ENCODE data around the gene RPS5. TPM values are rescaled to one million over a fixed set of nuclear protein-coding genes. Genes with fewer than 3 reads are reported as not detected.
"Not testable (repeated sequence)": the region's sequence is repeated elsewhere in the genome, so short reads cannot be mapped to it uniquely, and the experiment has no call there.

RPS5 gene
- total RNA-seq, 1 donor from 2014 or later, result 4,823 TPM

GRCh38 chr19:58429745-58430144 lies 42.7 kb downstream of the RPS5 start:
- DNase-seq (ENCODE audit: low read depth), result peak; percentile 64
- peaks cover 9% of the 10 kb centered on the region for H3K36me3 ChIP-seq (ENCODE audit: control insufficient read depth, insufficient read depth, low read length)
- no peak for TF ChIP-seq CTCF (IDR thresholded peaks at IDR 0.05; ENCODE audit: insufficient read depth, low read length, severe bottlenecking)
- no peak for FAIRE-seq
- H3K4me3 ChIP-seq (ENCODE audit: low read depth, low read length), result no peak overlapping the region
- H3K27me3 ChIP-seq (ENCODE audit: control insufficient read depth, insufficient read depth, low read length), result no peaks in the 10 kb centered on the region

DNA sequence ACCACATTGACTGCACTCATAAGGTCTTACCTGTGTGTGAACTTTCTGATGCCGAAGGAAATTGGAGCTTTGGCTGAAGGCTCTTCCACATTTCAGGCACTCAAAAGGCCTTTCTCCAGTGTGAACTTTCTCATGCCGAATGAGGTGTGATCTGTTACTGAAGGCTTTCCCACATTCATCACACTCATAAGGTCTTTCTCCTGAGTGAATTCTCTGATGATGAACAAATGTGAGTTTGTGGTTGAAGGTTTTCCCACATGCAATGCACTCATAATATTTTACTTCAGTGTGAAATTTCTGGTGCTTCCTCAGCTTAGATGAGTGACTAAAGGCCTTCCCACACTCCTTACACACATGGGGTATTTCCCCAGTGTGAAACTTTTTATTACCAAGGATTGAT lies 47.1 kb downstream of the RPS5 start:
- H3K27me3 ChIP-seq (ENCODE audit: control insufficient read depth, insufficient read depth, low read length), result no peaks in the 10 kb centered on the region
- no peak for TF ChIP-seq CTCF (IDR thresholded peaks at IDR 0.05; ENCODE audit: insufficient read depth, low read length, severe bottlenecking)
- H3K4me3 ChIP-seq (ENCODE audit: low read depth, low read length), result no peak overlapping the region
- H3K36me3 ChIP-seq (ENCODE audit: control insufficient read depth, insufficient read depth, low read length), result peaks cover 11% of the 10 kb centered on the region
- DNase-seq (ENCODE audit: low read depth) (no peak), FAIRE-seq (no peak)

GRCh38 chr19:58439576-58440554 lies 52.8 kb downstream of the RPS5 start, which contains the start of gene ZNF132:
TSS of gene ZNF132 (minus strand) at chr19:58440153. CDS start at chr19:58439821, 332 bp downstream.
- Histone ChIP-seq H3K4me3 (ENCODE audit: low read depth, low read length) (peak within 1 kb of the TSS; percentile 79), H3K36me3 (ENCODE audit: control insufficient read depth, insufficient read depth, low read length) (peaks cover 1% of the 10 kb centered on the region), H3K27me3 (ENCODE audit: control insufficient read depth, insufficient read depth, low read length) (no peaks in the 10 kb centered on the region)
- TF ChIP-seq CTCF (IDR thresholded peaks at IDR 0.05; ENCODE audit: insufficient read depth, low read length, severe bottlenecking), result no peak
- FAIRE-seq, result peak; percentile 97
- peak; percentile 99 for DNase-seq (ENCODE audit: low read depth)

DNA sequence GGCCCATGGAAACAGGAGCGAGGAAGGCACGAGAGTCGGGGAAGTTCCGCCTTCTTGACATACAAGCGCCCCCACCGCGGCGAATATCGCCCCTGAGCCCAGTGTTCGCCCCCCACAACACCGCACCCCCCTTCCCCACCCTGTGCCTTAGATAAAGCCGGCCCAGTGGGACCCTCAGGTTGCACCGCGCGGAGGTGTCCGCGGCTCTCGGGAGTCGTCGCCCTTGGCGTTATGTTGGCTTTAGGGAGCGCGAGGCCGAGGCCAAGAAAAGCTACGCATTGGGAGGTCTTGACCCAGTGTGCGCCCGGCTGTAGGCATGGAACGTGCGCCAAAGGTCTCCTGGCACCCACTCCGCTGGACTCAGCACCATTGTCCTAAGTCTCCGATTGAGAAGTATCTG lies 53.5 kb downstream of the RPS5 start:
- no peak for TF ChIP-seq CTCF (IDR thresholded peaks at IDR 0.05; ENCODE audit: insufficient read depth, low read length, severe bottlenecking)
- peaks cover 1% of the 10 kb centered on the region for H3K36me3 ChIP-seq (ENCODE audit: control insufficient read depth, insufficient read depth, low read length)
- peak overlapping the region; percentile 79 for H3K4me3 ChIP-seq (ENCODE audit: low read depth, low read length)
- FAIRE-seq (no peak), DNase-seq (ENCODE audit: low read depth) (no peak)
- no peaks in the 10 kb centered on the region for H3K27me3 ChIP-seq (ENCODE audit: control insufficient read depth, insufficient read depth, low read length)

- not testable (repeated sequence) for DNase-seq (ENCODE audit: low read depth); H3K36me3 ChIP-seq (ENCODE audit: control insufficient read depth, insufficient read depth, low read length); H3K27me3 ChIP-seq (ENCODE audit: control insufficient read depth, insufficient read depth, low read length); H3K4me3 ChIP-seq (ENCODE audit: low read depth, low read length); FAIRE-seq
Measured at GRCh38 chr19:58442986-58443385, 55.9 kb downstream of the RPS5 start.

Other genes starting within 250 kb of the RPS5 start
- 14.1 and 14.5 TPM in 2 replicates for gene ZNF329, start 236.5 kb upstream of the RPS5 start, total RNA-seq
- 28.2 and 36.5 TPM in 2 replicates for gene ZNF274, start 204.2 kb upstream of the RPS5 start, total RNA-seq
- gene ZNF544, start 158.4 kb upstream of the RPS5 start, total RNA-seq, result 55.8 and 65.8 TPM in 2 replicates
- gene ZNF8, start 108.3 kb upstream of the RPS5 start, total RNA-seq, result 2.3 and 2.4 TPM in 2 replicates
- 50.7 and 59.2 TPM in 2 replicates for gene ERVK3-1, start 81.9 kb upstream of the RPS5 start, total RNA-seq
- 1.8 and 2.2 TPM in 2 replicates for gene ZSCAN22, start 60.3 kb upstream of the RPS5 start, total RNA-seq
- gene A1BG, start 33.8 kb upstream of the RPS5 start, total RNA-seq, result 2.1 and 4.7 TPM in 2 replicates
- 0.53 and 2.2 TPM in 2 replicates for gene ZNF497, start 24.5 kb upstream of the RPS5 start, total RNA-seq
- 2.4 and 2.6 TPM in 2 replicates for gene ZNF837, start 6.2 kb upstream of the RPS5 start, total RNA-seq
- 0.79 and 1.9 TPM in 2 replicates for gene RNF225, start 8.4 kb downstream of the RPS5 start, total RNA-seq
- 8.2 and 9.7 TPM in 2 replicates for gene ZNF584, start 21.4 kb downstream of the RPS5 start, total RNA-seq
- 5.5 and 5.8 TPM in 2 replicates for gene ZNF132, start 52.9 kb downstream of the RPS5 start, total RNA-seq
- 8.8 and 10.8 TPM in 2 replicates for gene ZNF324B, start 64.4 kb downstream of the RPS5 start, total RNA-seq
- gene ZNF324, start 79.8 kb downstream of the RPS5 start, total RNA-seq, result 9.7 and 10.5 TPM in 2 replicates
- 2.4 and 3.7 TPM in 2 replicates for gene ZNF446, start 89.1 kb downstream of the RPS5 start, total RNA-seq
- 11.1 and 28.8 TPM in 2 replicates for gene SLC27A5, start 124.7 kb downstream of the RPS5 start, total RNA-seq
- gene ZBTB45, start 132.5 kb downstream of the RPS5 start, total RNA-seq, result 3.4 and 5.1 TPM in 2 replicates
- gene TRIM28, start 156.8 kb downstream of the RPS5 start, total RNA-seq, result 270 and 277 TPM in 2 replicates
- 166 and 219 TPM in 2 replicates for gene CHMP2A, start 167.8 kb downstream of the RPS5 start, total RNA-seq
- gene UBE2M, start 171.3 kb downstream of the RPS5 start, total RNA-seq, result 128 and 159 TPM in 2 replicates
- gene MZF1, start 186.1 kb downstream of the RPS5 start, total RNA-seq, result 14.7 and 17.8 TPM in 2 replicates

Measured in bronchial epithelial cell (primary cell).